Astrocyte of the cerebellum (primary cell): ENCODE results near the gene PPFIA2.

Experiments used
- DNase-seq: peaks from one replicate; pipeline ENCODE4 v3.0.0-alpha.2; 2011; ENCODE audit warnings: low read depth
- H3K4me3 ChIP-seq: 2 replicates; pipeline ENCODE4 v1.5.1; 2011; ENCODE audit warnings: mild to moderate bottlenecking, low read depth, low read length, moderate library complexity
- CTCF ChIP-seq: IDR thresholded peaks from 2 replicates; pipeline ENCODE4 v1.5.1; 2012; ENCODE audit warnings: low read length, low read depth, moderate library complexity, mild to moderate bottlenecking; ENCODE audit errors: missing control alignments
- in situ Hi-C: cut with HindIII; loops from 2 replicates; pipeline ENCODE4 v1.10.0; 2017; ENCODE audit warnings: low sequenced_read_pairs

The PPFIA2 gene

GRCh38 chr12:81381951-81382350 lies 377.2 kb downstream of the PPFIA2 start:
- TF ChIP-seq CTCF = no peak
- in situ Hi-C loops = no loop called here
- H3K4me3 ChIP-seq = no peak overlapping the region
- no peak for DNase-seq

GRCh38 chr12:81378601-81379285 lies 380.4 kb downstream of the PPFIA2 start:
- in situ Hi-C loops = no loop called here

GRCh38 chr12:81377771-81378170 lies 381.4 kb downstream of the PPFIA2 start:
- no peak for DNase-seq
- no peak overlapping the region for H3K4me3 ChIP-seq
- in situ Hi-C loops = no loop called here
- TF ChIP-seq CTCF = no peak

More at GRCh38 chr12:81378601-81379285, 380.4 kb downstream of the PPFIA2 start:
- no peak overlapping the region for H3K4me3 ChIP-seq
- no peak for TF ChIP-seq CTCF
- DNase-seq = no peak

GRCh38 chr12:81375969-81376368 lies 383.2 kb downstream of the PPFIA2 start:
- in situ Hi-C loops = no loop called here
- TF ChIP-seq CTCF = no peak
- no peak overlapping the region for H3K4me3 ChIP-seq
- no peak for DNase-seq

GRCh38 chr12:81370456-81370855 lies 388.7 kb downstream of the PPFIA2 start:
- in situ Hi-C loops = no loop called here
- no peak for DNase-seq
- no peak overlapping the region for H3K4me3 ChIP-seq
- TF ChIP-seq CTCF = no peak

- H3K4me3 ChIP-seq = no peak overlapping the region
- TF ChIP-seq CTCF = no peak
- no peak for DNase-seq
- in situ Hi-C loops = no loop called here
Measured at GRCh38 chr12:81369175-81369574, 390.0 kb downstream of the PPFIA2 start.
